Tibial nerve (tissue), 4 donors: Measurements from ENCODE around the gene TNK2. TPM values are rescaled to one million over a fixed set of nuclear protein-coding genes. Genes with fewer than 3 reads are reported as not detected.
A peak's percentile ranks its signal among the peaks of the same experiment; 100 is the strongest.

Source experiments
- DNase-seq, 2 donors: peaks; one replicate each; pipeline ENCODE4 v3.0.0-alpha.2; 2019; ENCODE audit warnings: low spot score in 2 of 2
- H3K27ac ChIP-seq, 4 donors: fragments of 200-600 bp; sonication (generic) in 3 of 4; one replicate each; pipeline ENCODE4 v1.5.1; 2017 to 2019; ENCODE audit warnings: mild to moderate bottlenecking in 1 of 4
- H3K27me3 ChIP-seq, 2 donors: fragments of 200-600 bp; sonication (generic) in 1 of 2; one replicate each; pipeline versions ENCODE4 v1.5.1 to v1.6.0; 2017 to 2019
- H3K36me3 ChIP-seq, 3 donors: fragments of 200-600 bp; sonication (generic); one replicate each; pipeline ENCODE4 v1.5.1; 2018 to 2019
- H3K4me1 ChIP-seq, 4 donors: fragments of 200-600 bp; sonication (generic) in 3 of 4; one replicate each; pipeline ENCODE4 v1.5.1; 2017 to 2019
- H3K4me3 ChIP-seq, 4 donors: fragments of 200-600 bp; sonication (generic) in 3 of 4; one replicate each; pipeline ENCODE4 v1.5.1; 2017 to 2019; ENCODE audit warnings: mild to moderate bottlenecking in 1 of 4, moderate library complexity in 1 of 4
- H3K9me3 ChIP-seq, 4 donors: fragments of 200-600 bp; sonication (generic) in 3 of 4; one replicate each; pipeline ENCODE4 v1.5.1; 2017 to 2019
- EP300 ChIP-seq, 2 donors: sonication (generic); formaldehyde crosslinking; IDR thresholded peaks; one replicate each; pipeline ENCODE4 v1.6.1; 2017; ENCODE audit warnings: antibody characterized with exemption in 2 of 2, mild to moderate bottlenecking in 1 of 2
- POLR2A ChIP-seq, 2 donors: fragments of 450-650 bp; IDR thresholded peaks; one replicate each; pipeline ENCODE4 v1.6.1; 2017; ENCODE audit warnings: antibody characterized with exemption in 2 of 2, mild to moderate bottlenecking in 2 of 2, moderate library complexity in 2 of 2
- WGBS, 2 donors: methylation state at CpG; one replicate each; pipeline ENCODE4 v1.1.5; 2018; 5-methylcytosine and 5-hydroxymethylcytosine counted together
- total RNA-seq, 4 donors: library from RNA; depleted of rRNA; stranded (reverse); fragments of >200 nt; gene quantifications; one replicate each; pipeline ENCODE4 v1.1.0, GENCODE V29; 2016
- TF ChIP-seq, protein P1 (sequence below), 5 experiments: fragments of 200-600 bp in 3 of 5; fragments of 450-650 bp in 2 of 5; sonication (generic) in 3 of 5; IDR thresholded peaks; one replicate each; pipeline ENCODE4 v1.5.1; 2016 to 2019; ENCODE audit warnings: antibody characterized with exemption in 5 of 5, mild to moderate bottlenecking in 3 of 5, moderate library complexity in 2 of 5

TNK2 gene
- total RNA-seq, 4 donors from 2014 or later: 22.2 to 81.9 (median 34.0) TPM

DNA sequence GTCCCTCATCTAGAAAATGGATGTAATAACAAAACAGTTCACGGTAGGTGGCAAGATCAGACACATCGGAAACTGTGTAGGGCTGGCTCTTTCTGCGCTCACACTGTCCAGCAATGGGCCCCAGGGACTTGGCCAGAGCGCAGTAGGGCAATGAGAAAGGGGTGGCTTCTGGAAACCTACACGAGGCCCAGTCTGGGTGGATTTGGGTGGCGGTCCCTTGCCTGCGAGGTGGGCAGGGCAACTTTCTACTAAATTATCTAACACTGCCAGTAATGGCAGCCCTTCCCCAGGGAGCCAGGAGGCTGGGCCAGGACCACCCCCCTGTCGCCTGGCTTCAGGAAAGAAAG is 2.1 kb upstream of the TNK2 start:
- Histone ChIP-seq H3K9me3 (no peaks in the 10 kb centered on the region), H3K36me3 (no peaks in the 10 kb centered on the region), H3K4me1 (peaks cover 0 to 56% (median 23%) of the 10 kb centered on the region in 4 donors), H3K4me3 (no peak overlapping the region), H3K27me3 (no peaks in the 10 kb centered on the region), H3K27ac (peak overlapping the region in 3 of 4 donors; percentile 17 to 87 (median 83))
- DNase-seq: no peak
- 80 to 89% methylated on average over 8 of the region's 8 CpGs for WGBS, 2 donors
- TF ChIP-seq EP300 (IDR thresholded peaks at IDR 0.05) (no peak), POLR2A (IDR thresholded peaks at IDR 0.05) (no peak)
- TF ChIP-seq, protein P1, sequence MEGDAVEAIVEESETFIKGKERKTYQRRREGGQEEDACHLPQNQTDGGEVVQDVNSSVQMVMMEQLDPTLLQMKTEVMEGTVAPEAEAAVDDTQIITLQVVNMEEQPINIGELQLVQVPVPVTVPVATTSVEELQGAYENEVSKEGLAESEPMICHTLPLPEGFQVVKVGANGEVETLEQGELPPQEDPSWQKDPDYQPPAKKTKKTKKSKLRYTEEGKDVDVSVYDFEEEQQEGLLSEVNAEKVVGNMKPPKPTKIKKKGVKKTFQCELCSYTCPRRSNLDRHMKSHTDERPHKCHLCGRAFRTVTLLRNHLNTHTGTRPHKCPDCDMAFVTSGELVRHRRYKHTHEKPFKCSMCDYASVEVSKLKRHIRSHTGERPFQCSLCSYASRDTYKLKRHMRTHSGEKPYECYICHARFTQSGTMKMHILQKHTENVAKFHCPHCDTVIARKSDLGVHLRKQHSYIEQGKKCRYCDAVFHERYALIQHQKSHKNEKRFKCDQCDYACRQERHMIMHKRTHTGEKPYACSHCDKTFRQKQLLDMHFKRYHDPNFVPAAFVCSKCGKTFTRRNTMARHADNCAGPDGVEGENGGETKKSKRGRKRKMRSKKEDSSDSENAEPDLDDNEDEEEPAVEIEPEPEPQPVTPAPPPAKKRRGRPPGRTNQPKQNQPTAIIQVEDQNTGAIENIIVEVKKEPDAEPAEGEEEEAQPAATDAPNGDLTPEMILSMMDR (IDR thresholded peaks at IDR 0.05): no peak

DNA sequence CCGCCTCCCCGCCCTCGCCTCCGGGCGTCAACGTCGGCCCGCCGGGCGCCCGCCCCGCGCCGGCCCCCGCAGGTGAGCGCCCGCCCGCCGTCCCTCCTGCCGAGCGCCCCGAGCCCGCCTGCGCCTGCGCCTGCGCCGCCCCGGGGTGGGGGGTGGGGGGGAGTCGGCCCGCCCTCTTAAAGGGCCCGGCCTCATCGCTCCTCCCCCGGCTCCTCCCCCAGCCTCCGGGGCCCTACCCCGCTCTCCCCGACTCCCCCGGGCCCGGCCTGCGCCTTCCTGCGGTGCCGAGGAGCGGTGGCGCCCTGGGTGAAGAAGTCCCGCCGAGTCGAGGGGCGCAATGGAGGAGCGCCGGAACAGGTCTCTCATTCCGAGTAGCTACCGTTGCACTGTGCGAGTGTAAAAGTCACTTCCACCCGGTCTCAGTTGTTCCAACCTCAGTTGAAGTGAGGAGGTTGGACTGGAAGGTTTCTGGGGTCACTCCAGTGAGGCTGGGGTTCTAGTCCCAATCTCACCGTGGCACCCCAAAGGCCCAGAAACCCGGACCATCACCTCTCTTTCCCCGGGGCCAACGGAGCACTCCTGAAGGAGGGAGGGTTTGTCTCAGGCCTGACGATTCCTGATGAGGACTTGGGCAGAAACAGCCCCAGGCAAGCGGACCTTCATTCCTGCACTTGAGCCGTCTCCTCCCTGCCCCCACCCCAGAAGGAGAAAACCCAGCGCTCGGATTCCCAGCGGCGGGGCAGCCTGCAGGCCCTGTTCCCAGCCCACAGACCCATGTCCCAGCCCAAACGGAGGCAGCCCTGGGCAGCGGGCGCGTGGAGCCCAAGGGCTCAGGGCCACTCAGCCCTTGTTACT is 1.5 kb upstream of the TNK2 start:
- H3K27me3 ChIP-seq: no peaks in the 10 kb centered on the region
- TF ChIP-seq, protein P1 (IDR thresholded peaks at IDR 0.05): no peak
- TF ChIP-seq POLR2A (IDR thresholded peaks at IDR 0.05): peak in 1 of 2 donors; percentile 53
- peak in 1 of 2 donors; percentile 54 for TF ChIP-seq EP300 (IDR thresholded peaks at IDR 0.05)

DNA sequence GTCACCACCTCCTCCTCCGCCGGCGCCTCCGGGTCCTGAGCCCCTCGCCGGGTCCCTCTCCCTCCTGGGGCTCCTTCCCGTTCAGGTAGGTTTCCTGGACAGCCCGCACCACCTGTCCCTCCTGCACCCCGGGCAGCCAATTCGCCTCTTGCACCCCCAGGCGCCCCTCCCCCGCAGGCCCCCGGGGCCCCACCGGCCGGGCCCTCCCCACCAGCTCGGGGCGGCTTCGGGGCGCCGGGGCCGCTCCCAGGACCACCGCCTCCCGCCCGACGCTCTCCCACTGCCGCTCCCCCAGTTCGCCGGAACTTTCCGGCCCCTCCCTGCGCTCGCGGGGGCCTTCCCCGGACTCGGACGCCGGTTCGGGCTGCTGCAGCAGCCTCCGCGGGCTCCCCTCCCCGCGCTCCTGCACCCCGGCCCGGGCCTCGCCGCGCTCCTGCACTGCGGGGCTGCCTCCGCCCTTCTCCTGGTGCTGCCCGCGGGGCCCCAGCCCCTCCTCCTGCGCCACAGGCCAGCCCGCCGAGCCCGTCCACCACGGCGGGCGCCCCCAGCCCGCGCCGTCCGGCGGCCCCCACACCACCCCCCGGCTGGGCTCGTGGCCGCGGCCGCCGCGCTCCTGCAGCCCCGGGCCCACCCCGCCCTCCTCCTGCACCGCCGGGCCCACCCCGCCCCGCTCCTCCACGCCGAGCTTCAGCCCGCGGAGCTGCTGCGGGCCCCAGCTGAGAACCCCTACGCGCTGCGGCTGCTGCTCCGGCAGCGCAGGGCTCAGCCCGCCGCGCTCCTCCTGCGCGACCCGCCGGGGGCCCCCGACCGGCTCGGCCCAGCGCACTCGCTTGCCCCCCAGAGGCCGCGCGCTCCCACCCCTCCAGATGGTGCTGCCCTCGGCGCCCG is 587 bp upstream of the TNK2 start:
- H3K4me1 ChIP-seq: peaks cover 0 to 43% (median 21%) of the 10 kb centered on the region in 4 donors
- H3K4me3 ChIP-seq: peak overlapping the region; percentile 31 to 97 (median 72)
- no peaks in the 10 kb centered on the region for H3K9me3 ChIP-seq
- 0 to 1% methylated on average over 30 to 49 of the region's 103 CpGs for WGBS, 2 donors
- no peaks in the 10 kb centered on the region for H3K27me3 ChIP-seq
- no peaks in the 10 kb centered on the region for H3K36me3 ChIP-seq
- H3K27ac ChIP-seq: peak overlapping the region; percentile 70 to 87 (median 85)
- DNase-seq: no peak
- TF ChIP-seq EP300 (IDR thresholded peaks at IDR 0.05): no peak
- TF ChIP-seq, protein P1 (IDR thresholded peaks at IDR 0.05): peak in 1 of 5 experiments; percentile 21

More for the DNA sequence above, 1.5 kb upstream of the TNK2 start:
- Histone ChIP-seq H3K4me3 (peak overlapping the region; percentile 33 to 97 (median 56)), H3K36me3 (no peaks in the 10 kb centered on the region), H3K27ac (peak overlapping the region; percentile 17 to 87 (median 76)), H3K4me1 (peaks cover 0 to 51% (median 22%) of the 10 kb centered on the region in 4 donors), H3K9me3 (no peaks in the 10 kb centered on the region)
- peak; percentile 69 to 74 for DNase-seq
- 22 to 25% methylated on average over 25 to 36 of the region's 68 CpGs for WGBS, 2 donors

DNA sequence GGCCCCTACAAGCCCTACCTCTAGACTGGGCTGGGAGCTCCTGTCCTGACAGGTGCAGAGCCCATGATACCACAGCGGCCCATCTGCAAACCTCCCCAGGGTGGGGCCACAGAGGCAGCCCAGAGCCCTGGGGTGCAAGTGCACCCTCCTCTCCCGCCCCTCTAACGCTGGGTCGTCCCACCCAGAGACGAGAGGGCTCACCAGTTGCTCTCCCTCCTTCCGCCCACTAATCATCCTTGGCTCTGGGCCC is 742 bp downstream of the TNK2 start:
- 29 to 44% methylated on average over 6 of the region's 6 CpGs for WGBS, 2 donors
- H3K4me1 ChIP-seq: peaks cover 0 to 46% (median 24%) of the 10 kb centered on the region in 4 donors
- no peaks in the 10 kb centered on the region for H3K27me3 ChIP-seq
- DNase-seq: no peak
- no peaks in the 10 kb centered on the region for H3K9me3 ChIP-seq
- H3K27ac ChIP-seq: peak overlapping the region; percentile 70 to 87 (median 85)
- H3K4me3 ChIP-seq: peak overlapping the region; percentile 31 to 97 (median 72)
- H3K36me3 ChIP-seq: no peaks in the 10 kb centered on the region
- TF ChIP-seq EP300 (IDR thresholded peaks at IDR 0.05) (no peak), POLR2A (IDR thresholded peaks at IDR 0.05) (no peak)
- TF ChIP-seq, protein P1 (IDR thresholded peaks at IDR 0.05): no peak
